ENCODE measurements around the gene MMP24.

The MMP24 gene

DNA sequence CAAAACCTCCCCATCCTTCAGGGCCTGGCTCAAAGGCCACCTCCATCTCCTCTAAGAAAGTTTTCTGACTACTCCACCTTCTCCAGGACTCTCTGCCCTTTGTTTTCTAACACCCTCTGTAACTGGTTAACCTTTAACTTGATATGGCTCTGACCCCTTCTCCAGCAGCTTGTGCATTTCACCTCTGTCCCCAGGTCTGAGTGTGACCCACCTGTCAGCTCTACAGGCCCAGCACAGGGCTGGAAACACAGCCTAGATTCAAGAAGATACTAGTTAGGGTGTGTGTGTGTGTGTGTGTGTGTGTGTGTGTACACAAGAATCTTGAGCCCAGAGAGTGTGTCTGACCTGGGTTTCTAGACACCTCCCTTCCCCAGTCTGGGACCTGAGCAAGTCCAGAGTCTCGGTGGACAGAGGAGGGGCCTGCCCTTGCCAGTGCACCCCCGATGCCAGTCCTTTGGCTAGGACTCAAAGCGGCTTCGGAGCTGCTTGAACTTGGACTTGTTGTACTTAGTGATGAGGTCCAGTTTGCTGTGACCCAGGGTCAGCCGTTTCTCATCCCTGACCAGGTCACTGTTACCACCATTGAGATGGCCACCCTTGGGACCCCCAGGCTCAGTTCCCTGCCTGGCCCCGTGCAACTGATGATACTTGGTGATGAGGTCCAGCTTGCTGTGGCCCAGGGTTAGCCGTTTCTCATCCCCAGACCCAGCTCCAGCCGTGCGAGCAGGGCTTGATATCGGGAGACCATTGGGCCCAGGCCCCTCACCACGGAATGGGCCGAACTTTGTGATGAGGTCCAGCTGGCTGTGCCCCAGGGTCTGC, 59.8 kb downstream of the MMP24 start:
- intact Hi-C loops (cut with DNase I; ENCODE audit: low total_unique reads) = no loop called here
- DNase-seq = no peak
- TF ChIP-seq, protein P1, sequence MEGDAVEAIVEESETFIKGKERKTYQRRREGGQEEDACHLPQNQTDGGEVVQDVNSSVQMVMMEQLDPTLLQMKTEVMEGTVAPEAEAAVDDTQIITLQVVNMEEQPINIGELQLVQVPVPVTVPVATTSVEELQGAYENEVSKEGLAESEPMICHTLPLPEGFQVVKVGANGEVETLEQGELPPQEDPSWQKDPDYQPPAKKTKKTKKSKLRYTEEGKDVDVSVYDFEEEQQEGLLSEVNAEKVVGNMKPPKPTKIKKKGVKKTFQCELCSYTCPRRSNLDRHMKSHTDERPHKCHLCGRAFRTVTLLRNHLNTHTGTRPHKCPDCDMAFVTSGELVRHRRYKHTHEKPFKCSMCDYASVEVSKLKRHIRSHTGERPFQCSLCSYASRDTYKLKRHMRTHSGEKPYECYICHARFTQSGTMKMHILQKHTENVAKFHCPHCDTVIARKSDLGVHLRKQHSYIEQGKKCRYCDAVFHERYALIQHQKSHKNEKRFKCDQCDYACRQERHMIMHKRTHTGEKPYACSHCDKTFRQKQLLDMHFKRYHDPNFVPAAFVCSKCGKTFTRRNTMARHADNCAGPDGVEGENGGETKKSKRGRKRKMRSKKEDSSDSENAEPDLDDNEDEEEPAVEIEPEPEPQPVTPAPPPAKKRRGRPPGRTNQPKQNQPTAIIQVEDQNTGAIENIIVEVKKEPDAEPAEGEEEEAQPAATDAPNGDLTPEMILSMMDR (IDR thresholded peaks at IDR 0.05) = no peak
- Histone ChIP-seq H3K9me3 (no peaks in the 10 kb centered on the region), H3K27ac (no peak overlapping the region), H3K4me1 (peaks cover 0 to 28% (median 20%) of the 10 kb centered on the region in 4 donors), H3K27me3 (peaks cover 0 to 3% of the 10 kb centered on the region in 2 donors), H3K4me3 (no peak overlapping the region), H3K36me3 (peaks cover 0 to 10% (median 0%) of the 10 kb centered on the region in 3 donors)

DNA sequence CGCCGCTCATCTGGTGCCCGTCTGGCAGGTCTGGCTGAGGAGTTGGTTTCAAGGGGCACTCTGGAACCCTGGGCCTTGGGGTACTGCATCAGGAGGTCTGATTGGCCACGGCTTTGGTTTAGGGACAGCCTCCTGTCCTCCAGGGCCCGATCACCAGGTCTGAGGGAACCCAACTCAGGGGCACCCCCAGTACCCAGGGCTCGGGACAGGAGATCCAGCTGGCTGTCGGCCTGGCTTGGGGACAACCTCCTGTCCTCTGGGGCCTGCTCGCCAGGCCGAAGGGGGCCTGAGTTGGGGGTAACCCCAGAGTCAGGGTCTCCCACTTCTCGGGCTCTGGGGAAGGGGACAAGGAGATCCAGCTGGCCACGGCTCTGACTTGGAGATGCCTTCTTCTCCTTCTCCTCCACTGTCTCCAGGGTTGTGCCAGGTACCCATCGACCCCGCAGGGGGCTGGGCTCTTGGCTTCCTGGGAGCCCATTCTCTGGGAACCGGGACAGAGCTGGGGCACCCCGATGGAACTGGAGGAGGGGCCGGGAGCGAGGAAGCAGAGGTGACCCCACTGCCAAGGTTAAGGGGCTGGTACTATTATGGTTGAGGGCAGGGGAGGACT, 60.5 kb downstream of the MMP24 start:
- Histone ChIP-seq H3K27ac (no peak overlapping the region), H3K9me3 (no peaks in the 10 kb centered on the region), H3K4me3 (no peak overlapping the region), H3K36me3 (peaks cover 0 to 3% (median 0%) of the 10 kb centered on the region in 3 donors), H3K4me1 (peaks cover 0 to 26% (median 20%) of the 10 kb centered on the region in 4 donors), H3K27me3 (peaks cover 0 to 4% of the 10 kb centered on the region in 2 donors)
- TF ChIP-seq, protein P1 (IDR thresholded peaks at IDR 0.05) = no peak
- DNase-seq = no peak
- intact Hi-C loops (cut with DNase I; ENCODE audit: low total_unique reads) = no loop called here

DNA sequence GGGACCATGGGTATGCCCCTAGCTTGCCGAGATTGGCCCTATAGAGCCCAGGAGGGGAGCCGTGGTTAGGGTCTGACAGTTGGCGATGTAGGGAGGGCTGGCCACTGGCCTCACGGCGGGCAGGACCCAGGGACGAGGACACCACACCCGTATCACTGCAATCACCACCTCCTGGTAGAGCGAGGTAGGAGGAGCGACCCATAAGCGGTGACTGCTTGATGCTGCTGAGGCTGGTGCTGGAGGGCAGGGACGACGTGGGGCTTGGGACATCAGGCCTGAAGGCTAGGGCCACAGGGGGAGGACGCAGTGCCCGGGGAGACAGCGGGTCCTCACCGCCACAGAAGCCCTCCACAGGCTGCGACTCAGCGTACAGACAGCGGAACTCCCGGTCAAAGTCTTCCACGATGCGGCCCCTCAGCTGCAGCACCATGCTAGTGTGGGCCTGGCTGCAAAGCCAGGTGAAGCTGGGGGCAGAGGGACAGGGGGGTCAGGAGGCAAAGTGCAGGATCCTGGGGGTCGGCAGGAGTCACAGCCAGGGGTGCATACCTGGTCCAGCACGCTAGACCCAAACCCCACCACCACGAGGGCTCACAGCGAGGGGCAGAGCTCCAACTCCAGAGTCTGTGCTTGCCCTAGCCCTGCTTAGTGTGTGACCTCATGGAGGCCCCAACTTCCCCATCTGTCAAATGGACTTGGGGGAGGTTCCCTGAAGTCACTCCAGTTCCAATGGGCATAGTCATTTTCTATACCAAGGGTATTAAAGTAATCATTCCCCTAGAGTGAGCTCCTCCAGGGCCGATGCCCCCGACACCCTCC, 61.2 kb downstream of the MMP24 start:
- DNase-seq = no peak

DNA sequence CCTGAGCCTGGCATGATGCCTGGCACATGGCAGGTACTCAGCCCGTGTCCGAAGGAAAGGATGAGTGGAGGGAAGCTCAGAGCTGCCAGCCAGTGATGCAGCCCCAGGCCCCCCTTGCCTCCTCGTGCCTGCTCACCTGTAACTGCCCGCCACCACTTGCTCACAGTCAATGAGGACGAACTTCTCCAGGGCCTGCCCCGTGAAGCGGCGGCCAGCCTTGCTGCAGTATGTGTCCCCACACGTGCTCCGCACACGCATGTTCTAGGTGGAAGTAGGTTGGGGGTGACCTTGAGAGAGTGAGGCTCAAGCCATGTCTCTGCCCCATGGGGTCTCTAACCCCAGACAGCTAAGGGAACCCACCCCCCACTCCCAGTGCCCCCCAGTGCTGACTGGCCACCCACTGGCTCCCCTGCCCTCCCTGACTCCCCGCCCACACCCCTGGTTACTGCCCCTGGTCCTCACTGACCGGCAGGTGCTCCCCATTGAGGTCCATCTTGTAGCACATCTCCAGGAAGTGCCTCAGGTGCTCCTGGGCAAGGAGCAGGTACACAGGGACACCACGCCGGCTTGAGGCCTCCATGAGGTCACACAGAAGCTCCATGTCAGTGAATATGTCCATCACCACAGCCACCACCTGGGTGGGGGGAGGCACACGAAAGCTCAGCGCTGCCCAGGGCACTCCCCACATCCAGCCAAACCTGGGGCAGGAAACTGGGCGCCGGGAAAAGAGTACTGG, 62.0 kb downstream of the MMP24 start:
- Histone ChIP-seq H3K36me3 (no peaks in the 10 kb centered on the region), H3K27ac (no peak overlapping the region), H3K4me1 (peaks cover 0 to 11% (median 9%) of the 10 kb centered on the region in 4 donors), H3K4me3 (no peak overlapping the region), H3K27me3 (peaks cover 0 to 15% of the 10 kb centered on the region in 2 donors), H3K9me3 (no peaks in the 10 kb centered on the region)
- intact Hi-C loops (cut with DNase I; ENCODE audit: low total_unique reads) = no loop called here
- TF ChIP-seq, protein P1 (IDR thresholded peaks at IDR 0.05) = no peak
- no peak for DNase-seq

More for the DNA sequence above, 61.2 kb downstream of the MMP24 start:
- no peak overlapping the region for H3K27ac ChIP-seq
- H3K9me3 ChIP-seq = no peaks in the 10 kb centered on the region
- no peak overlapping the region for H3K4me3 ChIP-seq
- TF ChIP-seq, protein P1 (IDR thresholded peaks at IDR 0.05) = no peak
- peaks cover 0 to 8% of the 10 kb centered on the region in 2 donors for H3K27me3 ChIP-seq
- H3K4me1 ChIP-seq = peaks cover 0 to 19% (median 16%) of the 10 kb centered on the region in 4 donors
- intact Hi-C loops (cut with DNase I; ENCODE audit: low total_unique reads) = no loop called here
- no peaks in the 10 kb centered on the region for H3K36me3 ChIP-seq

Data from tibial artery (tissue), 4 donors.